ENCODE data around the gene KCNMA1. TPM values are rescaled to one million over a fixed set of nuclear protein-coding genes. Genes with fewer than 3 reads are reported as not detected.

Gene KCNMA1
- total RNA-seq, 1 donor from 2014 or later, result 0.51 TPM

GRCh38 chr10:77006836-77007511 is 630.6 kb downstream of the KCNMA1 start:
- DNase-seq (ENCODE audit: low read depth in 2 of 2), result no peak

- no peak for DNase-seq (ENCODE audit: low read depth in 2 of 2)
Measured at GRCh38 chr10:77005871-77006270, 631.7 kb downstream of the KCNMA1 start.

GRCh38 chr10:77004917-77005564 is 632.6 kb downstream of the KCNMA1 start:
- peak; percentile 11 to 29 for DNase-seq (ENCODE audit: low read depth in 2 of 2)

- no peak for DNase-seq (ENCODE audit: low read depth in 2 of 2)
Measured at GRCh38 chr10:77002872-77003271, 634.7 kb downstream of the KCNMA1 start.

- DNase-seq (ENCODE audit: low read depth in 2 of 2), result no peak
Measured at GRCh38 chr10:77001206-77001605, 636.4 kb downstream of the KCNMA1 start.

DNA sequence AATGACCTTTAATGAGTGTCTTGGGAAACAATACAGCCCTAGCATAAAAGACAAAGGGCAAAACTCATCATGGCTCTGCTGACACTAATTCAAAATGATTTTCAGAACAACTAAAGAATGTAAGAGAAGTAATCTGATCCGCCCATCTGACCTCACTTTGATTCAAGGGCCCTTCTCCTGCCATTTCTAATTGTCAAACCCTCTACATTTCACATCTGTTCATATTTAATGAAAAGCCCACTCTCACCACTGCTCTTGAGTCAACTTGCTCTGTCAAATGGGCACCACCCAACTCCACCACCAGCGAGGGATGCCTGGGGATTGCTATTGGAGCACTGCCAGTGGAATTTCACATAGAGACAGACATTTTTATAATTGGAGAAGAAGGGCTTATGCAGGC is 639.2 kb downstream of the KCNMA1 start:
- DNase-seq (ENCODE audit: low read depth in 2 of 2), result no peak

- no peak for DNase-seq (ENCODE audit: low read depth in 2 of 2)
Measured at GRCh38 chr10:76997631-76998030, 640.0 kb downstream of the KCNMA1 start.

- DNase-seq (ENCODE audit: low read depth in 2 of 2), result no peak
Measured at GRCh38 chr10:76995023-76995422, 642.6 kb downstream of the KCNMA1 start.

- DNase-seq (ENCODE audit: low read depth in 2 of 2), result no peak
Measured at GRCh38 chr10:76993213-76993612, 644.4 kb downstream of the KCNMA1 start.

- DNase-seq (ENCODE audit: low read depth in 2 of 2), result no peak
Measured at GRCh38 chr10:76992467-76992866, 645.1 kb downstream of the KCNMA1 start.

DNA sequence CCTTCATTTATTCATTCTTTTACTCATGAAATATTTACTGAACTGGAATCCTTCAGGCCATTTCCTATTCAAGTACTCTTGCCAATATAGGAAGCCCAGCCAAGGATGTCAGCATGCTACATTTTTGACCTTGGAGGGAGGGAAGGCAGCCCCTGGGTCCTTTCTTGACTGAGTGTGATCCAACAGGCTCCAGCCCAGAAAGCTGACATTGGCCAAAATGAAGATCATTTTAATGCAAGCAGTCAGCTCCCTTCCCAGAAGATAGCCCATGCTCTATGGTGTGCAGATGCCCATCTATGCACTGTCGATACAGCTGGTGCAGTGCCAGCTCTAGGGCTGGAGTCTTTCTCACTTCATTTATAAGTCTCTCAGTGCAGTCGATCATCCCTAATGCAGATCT is 646.0 kb downstream of the KCNMA1 start:
- no peak for DNase-seq (ENCODE audit: low read depth in 2 of 2)

GRCh38 chr10:76990561-76990960 is 647.0 kb downstream of the KCNMA1 start:
- DNase-seq (ENCODE audit: low read depth in 2 of 2), result no peak

DNA sequence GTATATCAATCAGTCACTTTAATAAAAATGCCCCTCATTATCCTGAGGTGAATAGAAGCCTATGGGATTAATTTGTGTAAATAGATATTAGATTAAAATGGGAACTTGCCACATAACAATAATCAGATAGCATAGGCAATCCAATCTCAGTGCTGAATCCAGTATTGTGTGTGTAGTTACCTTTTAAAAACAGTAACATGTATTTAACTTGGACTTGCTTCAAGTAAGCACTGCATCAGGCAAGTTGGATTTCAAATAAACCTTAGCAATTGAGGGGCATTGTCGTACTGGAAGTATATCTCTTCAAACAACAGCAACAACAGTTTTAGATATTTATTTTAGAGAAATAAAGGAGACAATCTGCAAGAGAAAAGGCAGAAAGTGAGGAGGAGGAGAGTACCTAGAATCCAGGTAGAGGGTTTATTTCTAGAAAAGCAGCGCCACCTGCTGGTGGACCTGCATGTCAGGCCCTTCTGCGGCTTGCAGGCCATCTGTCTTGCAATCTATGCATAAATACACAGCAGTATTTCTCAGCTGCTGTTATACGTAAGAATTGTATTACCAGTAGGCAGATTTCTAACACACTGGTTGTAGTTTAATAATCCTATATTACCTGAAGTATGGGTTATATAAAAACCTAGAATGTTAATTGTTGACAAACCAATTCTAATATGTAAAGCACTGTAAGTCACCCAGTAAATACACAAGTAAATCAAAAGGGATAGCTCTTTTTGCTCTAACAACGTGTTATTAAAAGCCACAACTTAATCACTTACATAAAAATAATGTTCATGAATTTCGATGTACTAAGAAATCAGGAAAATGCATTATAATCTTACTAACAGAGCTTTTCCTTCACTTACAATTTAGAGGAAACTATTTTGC is 652.8 kb downstream of the KCNMA1 start:
- DNase-seq (ENCODE audit: low read depth in 2 of 2), result peak; percentile 41 to 76

- no peak for DNase-seq (ENCODE audit: low read depth in 2 of 2)
Measured at GRCh38 chr10:76983624-76984023, 654.0 kb downstream of the KCNMA1 start.

GRCh38 chr10:76982671-76983070 is 654.9 kb downstream of the KCNMA1 start:
- no peak for DNase-seq (ENCODE audit: low read depth in 2 of 2)

GRCh38 chr10:76981251-76981650 is 656.4 kb downstream of the KCNMA1 start:
- no peak for DNase-seq (ENCODE audit: low read depth in 2 of 2)

GRCh38 chr10:76977901-76978300 is 659.7 kb downstream of the KCNMA1 start:
- no peak for DNase-seq (ENCODE audit: low read depth in 2 of 2)

DNA sequence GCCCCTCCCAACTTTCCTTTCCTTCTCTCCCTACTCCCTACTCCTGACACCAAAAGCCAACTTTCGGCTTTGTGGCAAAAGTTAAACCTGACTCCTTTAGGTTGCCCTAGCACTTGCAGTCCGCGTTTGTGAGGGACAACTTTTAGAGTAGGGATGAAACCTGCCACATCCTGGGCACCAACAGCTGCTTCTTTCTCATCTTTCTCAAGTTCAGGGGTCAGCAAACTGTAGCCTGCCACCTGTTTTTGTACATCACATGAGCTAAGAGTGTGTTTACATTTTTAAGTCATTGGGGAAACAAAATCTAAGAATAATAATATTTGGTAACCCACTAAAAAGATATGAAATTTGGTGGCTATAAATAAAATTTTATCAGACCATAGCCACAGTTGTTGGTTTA is 660.6 kb downstream of the KCNMA1 start:
- no peak for DNase-seq (ENCODE audit: low read depth in 2 of 2)

DNA sequence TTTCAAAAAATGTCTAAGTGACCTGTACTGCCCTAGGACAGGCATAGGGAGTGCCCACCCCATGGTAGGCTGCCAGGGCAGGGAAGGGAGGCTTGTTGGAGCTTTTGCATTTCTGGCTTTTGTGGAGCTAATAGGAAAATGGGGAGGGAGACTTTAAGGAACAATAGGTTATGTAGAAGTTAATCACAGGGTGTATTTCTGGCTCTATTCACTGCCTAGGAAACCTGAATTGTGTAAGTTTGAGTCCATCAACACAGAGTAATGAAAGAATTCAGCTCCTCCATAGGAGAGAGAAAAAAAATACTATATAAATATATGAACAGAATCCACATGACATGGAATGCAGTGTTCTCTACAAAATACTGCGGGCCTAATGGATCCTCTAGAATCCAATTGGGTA is 661.5 kb downstream of the KCNMA1 start:
- DNase-seq (ENCODE audit: low read depth in 2 of 2), result no peak

DNA sequence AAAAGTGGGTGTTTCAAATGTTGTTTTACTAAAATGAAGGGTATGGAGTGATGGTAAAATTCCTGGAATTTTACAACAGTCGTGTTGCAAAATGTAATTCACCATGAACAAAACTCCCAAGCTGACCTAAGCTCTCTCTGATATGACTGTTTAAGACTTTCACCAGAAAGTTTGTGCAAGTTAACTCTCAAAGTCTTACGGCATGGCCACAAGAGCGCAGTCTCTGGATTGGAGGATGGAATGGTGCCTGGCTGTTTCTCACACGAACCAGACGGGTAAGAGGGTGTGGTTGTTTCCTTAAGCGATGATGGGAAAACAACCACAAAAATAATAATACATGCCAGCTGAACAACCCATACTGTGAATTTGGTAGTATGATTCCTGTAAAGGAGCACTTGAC is 662.5 kb downstream of the KCNMA1 start:
- DNase-seq (ENCODE audit: low read depth in 2 of 2), result no peak

DNA sequence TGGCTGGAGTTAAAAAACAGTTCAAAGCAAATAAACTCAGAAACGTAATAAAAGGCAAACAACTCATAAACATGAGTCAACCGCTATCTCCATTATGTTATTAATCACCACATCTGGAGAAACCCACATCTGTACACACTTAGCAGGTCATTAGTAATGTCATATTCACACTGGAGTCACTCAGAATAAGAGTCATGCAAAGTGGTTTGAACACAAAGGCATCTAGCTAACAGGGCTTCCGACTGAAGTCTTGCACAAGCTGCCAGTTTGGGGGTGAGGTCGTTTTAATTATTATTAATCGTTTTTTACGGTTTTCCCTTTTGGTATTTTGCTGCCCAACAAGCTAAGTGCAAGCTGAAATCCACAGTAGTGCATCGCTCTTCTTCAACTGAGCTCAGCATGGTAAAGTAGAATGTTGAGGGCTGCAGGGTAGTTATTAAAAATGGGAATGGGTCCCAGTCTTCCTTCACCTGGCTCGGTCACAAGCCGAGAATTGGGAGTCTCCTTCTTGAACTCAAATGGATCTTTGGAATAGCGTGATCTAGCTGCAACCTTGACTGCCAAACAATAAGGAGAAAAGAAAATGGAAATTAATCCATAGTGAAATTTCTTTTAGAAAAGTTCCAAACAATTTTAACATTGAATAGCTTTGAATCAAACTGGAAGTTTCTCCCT is 663.5 kb downstream of the KCNMA1 start:
- DNase-seq (ENCODE audit: low read depth in 2 of 2), result no peak

All from dermis microvascular lymphatic vessel endothelial cell (primary cell).